Germinal center (tissue), 1 donor: Measurements from ENCODE around the gene TTC39C.

Source experiments
- DNase-seq: peaks from one replicate; pipeline ENCODE4 v3.0.0; 2012; ENCODE audit warnings: mixed read lengths, low spot score

TTC39C gene

DNA sequence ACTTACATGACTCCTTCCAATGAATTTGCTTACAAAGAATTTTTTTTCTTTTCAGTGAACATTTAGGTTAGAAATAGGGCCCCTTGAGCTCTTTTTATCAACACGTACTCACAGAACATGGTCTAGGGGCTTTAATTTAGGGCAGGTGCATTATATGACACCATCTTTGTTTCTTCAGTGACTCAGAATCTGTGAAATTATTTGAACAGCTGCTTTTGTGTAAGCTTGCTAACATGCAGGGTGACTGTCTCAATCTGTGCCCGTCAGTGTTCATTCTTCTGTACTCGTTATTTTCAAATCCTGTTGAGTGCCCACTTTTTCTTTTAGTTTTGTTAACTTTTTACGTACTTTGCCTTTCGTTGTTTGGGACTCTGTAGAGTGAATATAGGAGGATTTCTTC, 71.5 kb downstream of the TTC39C start:
- no peak for DNase-seq

DNA sequence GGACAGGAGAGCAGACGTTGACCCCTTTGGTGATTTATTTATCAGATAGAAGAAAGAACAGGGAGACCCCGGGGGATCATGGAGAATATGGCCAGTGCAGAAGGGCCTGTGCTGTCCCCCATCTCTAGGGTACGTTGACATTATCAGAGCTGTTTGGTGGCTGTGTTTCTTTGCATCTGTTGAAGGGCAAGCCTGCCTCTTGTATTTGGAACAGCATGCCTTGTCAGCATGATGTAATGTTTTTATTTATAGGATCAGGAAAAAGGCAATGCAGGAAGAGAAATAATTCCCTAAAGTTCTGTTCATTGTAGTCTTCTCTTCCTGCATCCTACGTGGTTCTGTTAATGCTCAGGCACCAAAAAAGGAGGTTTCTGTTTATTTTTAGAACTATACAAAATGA, 74.5 kb downstream of the TTC39C start:
- DNase-seq = no peak

DNA sequence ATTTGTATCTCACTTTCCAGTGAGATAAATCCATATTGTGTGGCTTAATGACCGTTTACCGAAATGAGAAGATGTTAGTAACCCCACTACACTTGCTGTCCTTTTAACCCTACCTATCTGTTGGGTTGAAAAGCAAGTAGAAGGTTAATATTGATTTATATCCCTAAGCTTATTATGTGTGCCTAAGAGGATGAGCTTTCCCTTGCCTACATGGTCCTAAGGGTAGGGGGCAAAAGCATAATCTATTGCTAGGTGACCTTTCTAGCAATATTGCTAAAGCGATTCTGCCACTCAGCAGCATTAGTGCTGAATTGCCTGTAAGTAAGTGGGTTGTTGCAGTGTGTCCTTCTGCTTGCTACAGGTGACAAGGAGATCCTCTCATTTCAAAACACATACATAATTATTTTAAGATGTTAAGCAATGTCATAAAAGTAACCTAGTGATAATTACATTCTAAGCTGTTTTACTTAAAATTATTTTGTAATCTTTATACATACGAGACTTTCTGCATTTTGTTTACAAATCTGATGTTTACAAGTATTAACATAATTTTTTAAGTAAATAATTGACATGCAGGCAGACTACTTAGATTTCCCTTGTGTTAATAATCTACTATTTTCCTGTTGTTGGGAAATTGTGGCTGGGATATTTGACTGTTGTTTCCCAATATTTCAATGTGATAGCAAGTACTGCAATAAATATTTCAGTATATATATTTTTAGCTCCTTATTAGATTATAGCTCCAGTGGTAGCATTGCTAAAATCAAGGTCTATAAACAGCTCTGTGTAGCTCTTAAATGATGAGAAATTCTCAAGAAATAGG, 75.2 kb downstream of the TTC39C start:
- DNase-seq = no peak

DNA sequence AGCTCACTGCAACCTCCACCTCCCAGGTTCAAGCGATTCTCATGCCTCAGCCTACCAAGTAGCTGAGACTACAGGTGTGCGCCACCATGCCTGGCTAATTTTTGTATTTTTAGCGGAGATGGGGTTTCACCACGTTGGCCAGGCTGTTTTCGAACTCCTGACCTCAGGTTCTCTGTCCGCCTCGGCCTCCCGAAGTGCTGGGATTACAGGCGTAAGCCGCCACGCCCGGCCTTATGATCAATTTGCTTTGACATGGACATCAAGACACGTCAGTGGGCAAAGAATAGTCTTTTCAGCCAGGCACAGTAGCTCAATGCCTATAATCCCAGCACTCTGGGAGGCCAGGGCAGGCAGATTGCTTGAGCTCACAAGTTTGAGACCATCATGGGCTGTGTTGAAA, 76.3 kb downstream of the TTC39C start:
- no peak for DNase-seq

GRCh38 chr18:24094561-24094960, 80.0 kb downstream of the TTC39C start:
- no peak for DNase-seq

DNA sequence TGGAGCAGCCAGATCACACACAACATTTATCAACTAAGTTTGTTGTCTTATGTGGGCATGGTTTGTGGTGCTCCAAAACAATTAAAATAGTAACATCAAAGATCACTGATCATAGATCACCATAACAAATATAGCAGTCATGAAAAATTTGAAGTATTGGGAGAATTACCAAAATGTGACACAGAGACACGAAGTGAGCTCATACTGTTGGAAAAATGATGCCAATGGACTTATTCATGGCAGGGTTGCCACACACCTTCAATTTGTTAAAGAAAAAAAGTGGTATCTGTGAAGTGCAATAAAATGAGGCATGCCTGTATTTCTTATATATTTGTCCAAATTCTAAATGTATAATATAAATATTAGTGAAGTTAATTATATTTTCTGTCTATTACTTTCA, 81.4 kb downstream of the TTC39C start:
- DNase-seq = no peak

DNA sequence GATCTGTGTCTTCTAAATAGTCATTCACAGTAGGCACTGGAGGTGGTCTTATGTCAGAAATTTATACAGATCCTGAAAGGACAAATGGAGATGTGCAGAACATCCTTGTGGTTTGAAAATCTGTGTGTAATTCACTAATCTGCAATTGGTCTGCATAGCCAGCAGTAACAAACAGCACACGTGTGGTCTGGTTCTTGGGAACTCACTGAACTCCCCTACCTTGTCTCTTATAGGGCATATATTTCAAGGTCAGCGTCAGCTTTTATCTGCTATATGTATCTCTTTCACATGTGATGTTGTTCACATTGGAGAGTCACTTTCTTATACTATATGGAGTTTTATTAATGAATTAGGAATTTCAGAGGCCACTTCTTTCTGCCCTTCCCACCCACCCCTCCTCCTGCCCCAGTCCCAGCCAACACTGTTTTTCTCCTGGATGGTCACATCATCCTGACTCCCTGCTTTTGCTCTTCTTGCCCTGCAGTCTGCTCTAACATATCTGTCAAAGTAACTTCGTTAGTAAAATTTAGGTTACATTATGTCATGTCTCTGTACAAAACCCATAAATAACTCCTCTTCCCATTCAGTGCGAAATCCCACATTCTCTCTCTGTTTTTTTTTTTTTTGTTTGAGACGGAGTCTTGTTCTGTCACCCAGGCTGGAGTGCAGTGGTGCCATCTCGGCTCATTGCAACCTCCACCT, 88.9 kb downstream of the TTC39C start:
- no peak for DNase-seq

GRCh38 chr18:24104486-24104885, 89.9 kb downstream of the TTC39C start:
- no peak for DNase-seq

GRCh38 chr18:24108641-24109040, 94.1 kb downstream of the TTC39C start:
- no peak for DNase-seq

DNA sequence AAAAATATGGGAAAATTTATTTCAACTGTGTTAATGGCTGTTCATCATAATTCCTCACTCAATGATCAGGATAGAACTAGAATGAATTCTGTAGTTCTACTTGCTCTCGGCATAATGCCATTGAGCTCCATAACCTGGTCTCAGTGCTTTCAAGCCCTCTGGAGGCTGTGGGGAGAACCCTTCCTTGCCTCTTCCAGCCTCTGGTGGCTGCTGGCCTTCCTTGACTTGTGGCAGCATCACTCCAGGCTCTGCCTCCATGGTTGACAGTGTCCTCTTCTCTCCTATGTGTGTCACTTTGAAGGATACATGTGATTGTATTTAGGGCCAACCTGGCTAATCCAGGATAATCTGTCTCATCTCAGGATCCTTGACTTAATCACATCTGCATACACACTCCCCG, 97.4 kb downstream of the TTC39C start:
- DNase-seq = no peak

- no peak for DNase-seq
Observed at GRCh38 chr18:24112464-24112863, 97.9 kb downstream of the TTC39C start.

- no peak for DNase-seq
Observed at GRCh38 chr18:24112874-24113615, 98.5 kb downstream of the TTC39C start.

- DNase-seq = no peak
Observed at GRCh38 chr18:24114924-24115549, 100.5 kb downstream of the TTC39C start.

- DNase-seq = no peak
Observed at GRCh38 chr18:24115628-24116027, 101.1 kb downstream of the TTC39C start.

DNA sequence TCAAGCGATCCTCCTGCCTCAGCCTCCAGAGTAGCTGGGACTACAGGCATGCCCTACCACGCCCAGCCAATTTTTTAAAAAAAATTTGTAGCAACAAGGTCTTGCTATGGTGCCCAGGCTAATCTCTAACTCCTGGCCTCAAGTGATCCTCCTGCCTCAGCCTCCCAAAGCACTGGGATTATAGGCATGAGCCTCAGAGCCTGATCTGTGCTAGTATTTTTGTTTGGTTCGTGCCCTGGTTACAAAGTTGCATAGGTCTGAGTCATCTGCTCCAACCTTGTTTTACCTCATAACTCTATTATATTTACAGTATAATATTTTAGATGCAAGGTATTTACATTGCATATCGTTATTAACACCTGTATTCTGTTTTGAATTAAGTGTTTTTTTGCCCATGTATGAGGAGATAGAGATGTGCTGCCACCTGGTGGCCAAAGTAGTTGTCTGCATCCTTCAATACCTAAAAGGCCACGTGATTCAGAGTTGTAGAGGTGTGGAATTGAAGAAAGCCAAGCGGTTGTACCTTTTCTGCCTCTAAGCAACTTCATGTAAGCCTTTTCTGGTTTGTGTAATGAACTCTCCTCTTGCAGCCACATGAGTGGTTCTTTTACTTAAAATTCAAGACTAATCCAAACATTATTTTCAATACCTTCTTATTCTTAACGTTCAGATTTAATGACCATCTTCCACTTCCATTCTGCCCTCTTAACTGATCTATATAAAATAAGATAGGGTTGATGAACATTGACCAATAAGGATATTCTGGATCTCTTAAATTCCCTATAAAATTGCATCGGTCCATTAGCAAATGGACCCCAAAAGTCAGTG, 104.4 kb downstream of the TTC39C start:
- DNase-seq = peak; percentile 65

DNA sequence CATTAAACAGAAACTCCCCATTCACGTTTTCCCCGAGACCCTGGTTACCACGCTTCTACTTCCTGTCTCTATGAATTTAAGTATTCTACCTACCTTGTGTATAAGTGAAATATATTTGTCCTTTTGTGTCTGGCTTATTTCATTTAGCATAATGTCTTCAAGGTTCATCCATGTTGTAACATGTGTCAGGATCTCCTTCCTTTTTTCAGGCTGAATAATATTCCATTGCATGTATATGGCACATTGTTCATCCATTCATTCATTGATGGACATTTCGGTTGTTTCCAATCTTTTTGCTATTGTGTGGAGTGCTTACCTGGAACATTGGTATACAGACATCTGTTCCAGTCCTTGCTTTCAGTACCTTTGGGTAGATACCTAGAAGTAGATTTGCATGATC, 106.1 kb downstream of the TTC39C start:
- DNase-seq = no peak

GRCh38 chr18:24121625-24122024, 107.1 kb downstream of the TTC39C start:
- no peak for DNase-seq

DNA sequence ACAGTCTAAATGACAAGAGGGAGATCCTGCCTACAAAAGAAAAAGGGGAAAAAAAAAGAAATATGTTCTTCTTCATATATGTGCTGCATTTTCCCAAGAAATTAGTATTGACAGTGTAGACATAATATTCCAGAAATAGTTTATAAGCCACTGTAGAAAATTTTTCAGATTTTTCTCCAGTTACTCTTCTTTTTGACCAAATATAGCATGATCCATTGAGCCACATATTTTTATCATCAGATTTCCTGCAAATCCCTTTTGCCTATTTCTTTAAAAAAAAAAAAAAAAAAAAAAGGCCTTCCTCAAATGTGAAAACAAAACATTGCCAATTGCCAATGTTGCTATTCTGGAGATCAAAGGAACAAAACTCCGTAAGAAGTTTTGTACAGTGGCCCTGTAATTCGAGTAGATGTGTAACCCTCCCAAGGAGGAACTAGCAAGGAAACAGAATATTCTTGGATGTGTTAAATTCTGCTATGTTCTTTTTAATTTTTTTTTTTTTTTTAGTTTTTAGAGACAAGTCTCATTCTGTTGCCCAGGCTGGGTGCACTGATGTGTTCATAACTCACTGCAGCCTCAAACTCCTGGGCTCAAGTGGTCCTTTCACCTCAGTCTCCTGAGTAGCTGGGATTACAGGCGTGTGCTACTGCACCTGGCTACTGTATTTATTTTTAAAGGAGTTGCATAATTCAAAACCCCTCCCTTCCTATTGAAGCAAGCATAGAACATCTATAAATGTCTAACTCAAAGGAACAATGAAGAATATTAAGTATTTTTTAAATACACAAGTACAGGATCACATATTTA, 111.8 kb downstream of the TTC39C start:
- no peak for DNase-seq

- DNase-seq = no peak
Observed at GRCh38 chr18:24127735-24128134, 113.2 kb downstream of the TTC39C start.

DNA sequence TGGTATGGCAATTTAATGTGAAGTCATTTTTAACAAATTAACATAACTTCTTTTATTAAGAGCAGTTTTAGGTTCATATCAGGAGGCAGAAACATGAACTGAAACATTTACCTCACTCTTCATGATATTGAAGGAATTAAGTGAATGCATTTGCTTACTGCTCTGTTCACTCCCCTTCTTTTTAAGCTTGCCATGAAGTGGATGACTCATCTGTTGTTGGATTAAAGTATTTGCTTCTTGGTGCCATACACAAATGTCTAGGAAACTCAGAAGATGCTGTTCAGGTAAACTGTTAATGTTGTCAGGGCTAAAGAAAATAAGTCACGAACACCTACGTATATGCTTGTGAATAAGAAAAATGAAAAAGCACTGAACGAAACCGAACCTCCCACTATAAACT, 114.1 kb downstream of the TTC39C start:
- DNase-seq = no peak

GRCh38 chr18:24130494-24130893, 115.9 kb downstream of the TTC39C start:
- no peak for DNase-seq
